ENCODE results near the gene RAMP3. TPM values are rescaled to one million over a fixed set of nuclear protein-coding genes. Genes with fewer than 3 reads are reported as not detected.

Gene RAMP3
- total RNA-seq, 1 donor from 2014 or later: not detected

DNA sequence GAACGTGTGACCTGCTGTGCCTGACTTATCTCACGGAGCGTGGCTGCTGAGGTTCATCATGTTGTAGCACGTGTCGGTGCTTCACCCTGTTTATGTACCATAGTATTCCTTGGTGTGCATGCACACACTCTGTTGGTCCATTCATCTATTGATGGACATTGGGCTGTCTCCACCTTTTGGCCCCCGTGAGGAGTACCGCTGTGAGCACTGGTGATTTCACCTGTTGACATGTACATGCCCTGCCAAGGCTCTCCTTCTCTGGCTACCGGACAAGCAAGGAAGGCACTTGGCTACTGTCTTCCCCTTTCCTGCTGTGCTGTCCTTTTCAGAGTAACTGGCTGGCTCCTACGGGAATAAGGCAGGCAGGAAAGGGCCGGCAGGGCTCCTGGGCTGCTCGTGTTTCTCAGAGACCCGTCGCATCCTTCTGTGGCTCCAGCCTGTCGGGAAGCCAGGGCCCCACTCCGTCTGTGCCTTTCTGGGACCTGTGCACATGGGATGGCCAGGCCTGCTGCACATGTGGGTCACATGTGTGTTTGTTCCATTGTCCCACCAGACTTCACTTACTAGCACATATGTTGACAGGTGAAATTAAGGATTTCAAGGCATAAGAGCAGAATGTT is 28.3 kb upstream of the RAMP3 start:
- H3K4me1 Mint-ChIP-seq (ENCODE audit: low read depth, unreplicated experiment): no peaks in the 10 kb centered on the region
- no peak overlapping the region for H3K9ac ChIP-seq (ENCODE audit: low read length)
- no peaks in the 10 kb centered on the region for H3K79me2 ChIP-seq (ENCODE audit: insufficient read depth, low read length)
- DNase-seq (ENCODE audit: low read depth) (no peak), FAIRE-seq (no peak)
- no peaks in the 10 kb centered on the region for H3K36me3 ChIP-seq (ENCODE audit: insufficient read depth, low read length)
- no peaks in the 10 kb centered on the region for H4K20me1 ChIP-seq (ENCODE audit: insufficient read depth, low read length)
- no peak overlapping the region for H3K4me2 ChIP-seq (ENCODE audit: low read length)
- no peaks in the 10 kb centered on the region for H3K36me3 Mint-ChIP-seq (ENCODE audit: low read depth, unreplicated experiment)
- H3K27ac Mint-ChIP-seq (ENCODE audit: unreplicated experiment): no peak overlapping the region
- TF ChIP-seq EZH2 (IDR thresholded peaks at IDR 0.05; ENCODE audit: insufficient read depth, low read length) (no peak), CTCF (IDR thresholded peaks at IDR 0.05; ENCODE audit: insufficient read depth, low read depth, low read length) (no peak)
- no peaks in the 10 kb centered on the region for H3K27me3 ChIP-seq (ENCODE audit: insufficient read depth, low read length)
- peaks cover 23% of the 10 kb centered on the region for H3K27me3 Mint-ChIP-seq (ENCODE audit: low read depth, unreplicated experiment)
- H3K27ac ChIP-seq (ENCODE audit: low read depth, low read length): no peak overlapping the region
- H3K4me3 Mint-ChIP-seq (ENCODE audit: unreplicated experiment): no peak overlapping the region
- no peaks in the 10 kb centered on the region for H3K9me3 Mint-ChIP-seq (ENCODE audit: unreplicated experiment)
- H2AFZ ChIP-seq (ENCODE audit: low read depth, low read length): no peak overlapping the region
- no peaks in the 10 kb centered on the region for H3K9me3 ChIP-seq (ENCODE audit: insufficient read depth, low read depth, low read length)
- H3K4me3 ChIP-seq (ENCODE audit: insufficient read depth, low read depth, low read length): no peak overlapping the region
- H3K4me1 ChIP-seq (ENCODE audit: insufficient read depth, low read length): no peaks in the 10 kb centered on the region

DNA sequence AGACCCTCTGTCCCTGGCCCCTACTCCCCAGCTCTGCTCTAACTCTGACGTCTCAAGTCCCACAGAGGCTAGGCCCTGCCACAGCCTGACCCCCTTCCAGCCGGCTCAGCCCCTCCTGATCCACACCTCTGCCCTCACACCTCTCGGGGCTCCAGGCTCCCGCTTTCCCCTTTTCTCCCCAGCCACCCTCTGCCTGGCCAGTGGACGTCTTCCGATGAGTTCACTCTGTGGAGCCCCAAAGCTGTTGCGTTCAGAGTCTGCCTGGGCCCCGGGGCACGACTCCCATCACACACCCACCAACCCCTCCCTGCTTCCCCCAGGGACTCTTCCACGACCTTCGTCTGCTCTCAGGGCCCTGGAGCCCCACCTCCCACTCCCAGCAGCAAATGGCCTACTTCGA is 27.7 kb upstream of the RAMP3 start:
- H3K4me1 Mint-ChIP-seq (ENCODE audit: low read depth, unreplicated experiment): no peaks in the 10 kb centered on the region
- TF ChIP-seq EZH2 (IDR thresholded peaks at IDR 0.05; ENCODE audit: insufficient read depth, low read length) (no peak), CTCF (IDR thresholded peaks at IDR 0.05; ENCODE audit: insufficient read depth, low read depth, low read length) (no peak)
- Histone ChIP-seq H3K4me1 (ENCODE audit: insufficient read depth, low read length) (no peaks in the 10 kb centered on the region), H3K79me2 (ENCODE audit: insufficient read depth, low read length) (no peaks in the 10 kb centered on the region), H3K27me3 (ENCODE audit: insufficient read depth, low read length) (no peaks in the 10 kb centered on the region), H3K4me2 (ENCODE audit: low read length) (no peak overlapping the region), H3K27ac (ENCODE audit: low read depth, low read length) (no peak overlapping the region), H3K9me3 (ENCODE audit: insufficient read depth, low read depth, low read length) (no peaks in the 10 kb centered on the region), H3K36me3 (ENCODE audit: insufficient read depth, low read length) (no peaks in the 10 kb centered on the region), H2AFZ (ENCODE audit: low read depth, low read length) (no peak overlapping the region), H3K9ac (ENCODE audit: low read length) (no peak overlapping the region), H3K4me3 (ENCODE audit: insufficient read depth, low read depth, low read length) (no peak overlapping the region), H4K20me1 (ENCODE audit: insufficient read depth, low read length) (no peaks in the 10 kb centered on the region)
- no peak overlapping the region for H3K4me3 Mint-ChIP-seq (ENCODE audit: unreplicated experiment)
- FAIRE-seq (no peak), DNase-seq (ENCODE audit: low read depth) (no peak)
- peaks cover 23% of the 10 kb centered on the region for H3K27me3 Mint-ChIP-seq (ENCODE audit: low read depth, unreplicated experiment)
- no peaks in the 10 kb centered on the region for H3K36me3 Mint-ChIP-seq (ENCODE audit: low read depth, unreplicated experiment)
- no peaks in the 10 kb centered on the region for H3K9me3 Mint-ChIP-seq (ENCODE audit: unreplicated experiment)
- H3K27ac Mint-ChIP-seq (ENCODE audit: unreplicated experiment): no peak overlapping the region

- Mint-ChIP-seq H3K36me3 (ENCODE audit: low read depth, unreplicated experiment) (no peaks in the 10 kb centered on the region), H3K4me3 (ENCODE audit: unreplicated experiment) (no peak overlapping the region), H3K9me3 (ENCODE audit: unreplicated experiment) (no peaks in the 10 kb centered on the region), H3K27me3 (ENCODE audit: low read depth, unreplicated experiment) (peaks cover 23% of the 10 kb centered on the region), H3K4me1 (ENCODE audit: low read depth, unreplicated experiment) (no peaks in the 10 kb centered on the region), H3K27ac (ENCODE audit: unreplicated experiment) (no peak overlapping the region)
- H3K79me2 ChIP-seq (ENCODE audit: insufficient read depth, low read length): no peaks in the 10 kb centered on the region
- H2AFZ ChIP-seq (ENCODE audit: low read depth, low read length): no peak overlapping the region
- no peak for TF ChIP-seq CTCF (IDR thresholded peaks at IDR 0.05; ENCODE audit: insufficient read depth, low read depth, low read length)
- TF ChIP-seq EZH2 (IDR thresholded peaks at IDR 0.05; ENCODE audit: insufficient read depth, low read length): no peak
- no peaks in the 10 kb centered on the region for H3K4me1 ChIP-seq (ENCODE audit: insufficient read depth, low read length)
- H4K20me1 ChIP-seq (ENCODE audit: insufficient read depth, low read length): no peaks in the 10 kb centered on the region
- DNase-seq (ENCODE audit: low read depth) (no peak), FAIRE-seq (no peak)
- no peak overlapping the region for H3K4me2 ChIP-seq (ENCODE audit: low read length)
- H3K27ac ChIP-seq (ENCODE audit: low read depth, low read length): no peak overlapping the region
- H3K9ac ChIP-seq (ENCODE audit: low read length): no peak overlapping the region
- H3K36me3 ChIP-seq (ENCODE audit: insufficient read depth, low read length): no peaks in the 10 kb centered on the region
- H3K27me3 ChIP-seq (ENCODE audit: insufficient read depth, low read length): no peaks in the 10 kb centered on the region
- H3K9me3 ChIP-seq (ENCODE audit: insufficient read depth, low read depth, low read length): no peaks in the 10 kb centered on the region
- no peak overlapping the region for H3K4me3 ChIP-seq (ENCODE audit: insufficient read depth, low read depth, low read length)
These were observed 26.7 kb upstream of the RAMP3 start for GRCh38 chr7:45130910-45131309.

All from astrocyte (in vitro differentiated cells and primary cell).